Parathyroid adenoma (tissue), 2 donors: ENCODE measurements around the gene MYCBP2.

ENCODE experiments used
- H2AFZ ChIP-seq: fragments of 300-600 bp; sonication (generic); one replicate; pipeline ENCODE4 v1.7.0; 2017; ENCODE audit warnings: antibody characterized with exemption, mild to moderate bottlenecking
- H3K27ac ChIP-seq: fragments of 300-600 bp; sonication (generic); one replicate; pipeline ENCODE4 v1.7.0; 2017
- H3K27me3 ChIP-seq: fragments of 300-600 bp; sonication (generic); one replicate; pipeline ENCODE4 v1.7.0; 2017; ENCODE audit warnings: low read length; ENCODE audit not compliant: control insufficient read depth, insufficient read depth
- H3K36me3 ChIP-seq: fragments of 300-600 bp; sonication (generic); one replicate; pipeline ENCODE4 v1.7.0; 2017; ENCODE audit warnings: low read length; ENCODE audit not compliant: control insufficient read depth, insufficient read depth
- H3K4me1 ChIP-seq: fragments of 300-600 bp; sonication (generic); one replicate; pipeline ENCODE4 v1.7.0; 2017; ENCODE audit warnings: control low read depth
- H3K4me2 ChIP-seq: fragments of 300-600 bp; sonication (generic); one replicate; pipeline ENCODE4 v1.7.0; 2017; ENCODE audit warnings: low read length
- H3K4me3 ChIP-seq: fragments of 300-600 bp; sonication (generic); one replicate; pipeline ENCODE4 v1.7.0; 2017; ENCODE audit warnings: low read depth, low read length
- H3K79me2 ChIP-seq: fragments of 300-600 bp; sonication (generic); one replicate; pipeline ENCODE4 v1.7.0; 2017; ENCODE audit warnings: control low read depth
- H3K9ac ChIP-seq: fragments of 300-600 bp; sonication (generic); one replicate; pipeline ENCODE4 v1.7.0; 2017; ENCODE audit warnings: mild to moderate bottlenecking
- H3K9me3 ChIP-seq: fragments of 300-600 bp; sonication (generic); one replicate; pipeline ENCODE4 v1.7.0; 2017; ENCODE audit warnings: low read length; ENCODE audit not compliant: control insufficient read depth
- TF ChIP-seq, protein P1 (sequence below): fragments of 300-600 bp; sonication (generic); IDR thresholded peaks from one replicate; pipeline ENCODE4 v1.7.0; 2017; ENCODE audit warnings: antibody characterized with exemption, mild to moderate bottlenecking
- donor health status: primary hyperparathyroidism.

Gene MYCBP2

DNA sequence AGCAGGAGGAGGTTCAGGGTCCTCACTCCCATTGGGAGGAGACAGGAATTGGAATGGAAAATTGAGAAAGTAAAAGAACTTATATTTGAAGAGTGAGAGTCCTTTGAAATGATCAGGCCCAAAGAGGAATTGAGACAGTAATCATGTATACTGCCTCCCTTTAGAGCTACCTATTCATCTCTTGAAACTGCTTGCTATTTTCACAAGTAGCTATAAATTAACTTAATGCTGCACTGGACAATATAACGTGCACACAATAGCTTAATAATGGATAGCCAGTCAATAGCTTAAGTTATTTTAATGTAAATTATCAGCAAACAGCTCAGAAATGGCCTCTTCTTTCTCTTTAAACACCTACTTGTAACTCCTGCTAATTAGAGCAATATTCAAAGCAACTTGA lies 46.6 kb upstream of the MYCBP2 start:
- no peak overlapping the region for H2AFZ ChIP-seq
- no peaks in the 10 kb centered on the region for H3K36me3 ChIP-seq
- no peaks in the 10 kb centered on the region for H3K79me2 ChIP-seq
- TF ChIP-seq, protein P1, sequence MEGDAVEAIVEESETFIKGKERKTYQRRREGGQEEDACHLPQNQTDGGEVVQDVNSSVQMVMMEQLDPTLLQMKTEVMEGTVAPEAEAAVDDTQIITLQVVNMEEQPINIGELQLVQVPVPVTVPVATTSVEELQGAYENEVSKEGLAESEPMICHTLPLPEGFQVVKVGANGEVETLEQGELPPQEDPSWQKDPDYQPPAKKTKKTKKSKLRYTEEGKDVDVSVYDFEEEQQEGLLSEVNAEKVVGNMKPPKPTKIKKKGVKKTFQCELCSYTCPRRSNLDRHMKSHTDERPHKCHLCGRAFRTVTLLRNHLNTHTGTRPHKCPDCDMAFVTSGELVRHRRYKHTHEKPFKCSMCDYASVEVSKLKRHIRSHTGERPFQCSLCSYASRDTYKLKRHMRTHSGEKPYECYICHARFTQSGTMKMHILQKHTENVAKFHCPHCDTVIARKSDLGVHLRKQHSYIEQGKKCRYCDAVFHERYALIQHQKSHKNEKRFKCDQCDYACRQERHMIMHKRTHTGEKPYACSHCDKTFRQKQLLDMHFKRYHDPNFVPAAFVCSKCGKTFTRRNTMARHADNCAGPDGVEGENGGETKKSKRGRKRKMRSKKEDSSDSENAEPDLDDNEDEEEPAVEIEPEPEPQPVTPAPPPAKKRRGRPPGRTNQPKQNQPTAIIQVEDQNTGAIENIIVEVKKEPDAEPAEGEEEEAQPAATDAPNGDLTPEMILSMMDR: no peak
- no peak overlapping the region for H3K9ac ChIP-seq
- no peak overlapping the region for H3K27ac ChIP-seq
- no peaks in the 10 kb centered on the region for H3K4me1 ChIP-seq
- no peaks in the 10 kb centered on the region for H3K9me3 ChIP-seq
- no peak overlapping the region for H3K4me3 ChIP-seq
- H3K27me3 ChIP-seq: no peaks in the 10 kb centered on the region
- H3K4me2 ChIP-seq: no peak overlapping the region

DNA sequence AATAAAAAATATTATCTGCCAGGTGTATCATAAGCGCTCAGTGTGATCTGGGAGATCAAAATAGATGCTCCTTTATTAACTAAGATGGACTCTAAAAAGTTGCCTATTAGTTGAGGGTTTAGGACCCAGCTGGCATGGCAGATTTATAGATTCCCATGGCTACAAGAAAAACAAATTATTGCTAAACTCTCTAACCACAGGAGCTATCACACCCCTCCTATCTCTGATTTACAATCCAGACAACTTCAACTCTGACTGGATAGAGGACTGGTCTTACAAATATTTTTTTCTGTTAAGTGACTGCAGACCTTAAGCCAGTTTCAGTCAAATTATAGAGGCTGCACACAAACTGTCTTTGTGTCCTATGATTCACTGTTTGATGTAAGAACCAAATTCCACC lies 45.4 kb upstream of the MYCBP2 start:
- H3K9ac ChIP-seq: no peak overlapping the region
- TF ChIP-seq, protein P1: no peak
- no peak overlapping the region for H2AFZ ChIP-seq
- no peaks in the 10 kb centered on the region for H3K79me2 ChIP-seq
- no peak overlapping the region for H3K4me3 ChIP-seq
- H3K4me1 ChIP-seq: no peaks in the 10 kb centered on the region
- no peaks in the 10 kb centered on the region for H3K36me3 ChIP-seq
- H3K27me3 ChIP-seq: no peaks in the 10 kb centered on the region
- no peak overlapping the region for H3K27ac ChIP-seq
- H3K4me2 ChIP-seq: no peak overlapping the region
- H3K9me3 ChIP-seq: no peaks in the 10 kb centered on the region

DNA sequence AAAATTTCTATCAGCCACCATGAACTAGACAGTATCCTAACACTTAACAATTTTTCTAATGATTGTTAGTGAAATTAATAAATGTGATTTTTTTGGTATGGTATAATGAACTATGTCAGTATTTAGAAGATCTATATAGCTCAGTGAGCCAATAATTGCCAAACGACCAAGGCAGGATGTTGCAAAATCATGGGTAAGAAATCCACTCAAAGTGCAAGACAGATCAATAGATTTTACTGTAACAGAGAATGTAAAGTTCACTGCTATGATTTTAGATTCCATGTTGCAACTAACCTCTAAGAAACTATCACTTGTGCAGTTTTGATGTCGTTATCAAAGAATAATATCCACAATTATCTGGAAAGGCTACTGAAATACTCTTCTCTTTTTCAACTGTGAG lies 44.0 kb upstream of the MYCBP2 start:
- H3K4me2 ChIP-seq: no peak overlapping the region
- H3K36me3 ChIP-seq: no peaks in the 10 kb centered on the region
- H3K27ac ChIP-seq: no peak overlapping the region
- TF ChIP-seq, protein P1: no peak
- no peaks in the 10 kb centered on the region for H3K4me1 ChIP-seq
- no peak overlapping the region for H3K4me3 ChIP-seq
- H3K9ac ChIP-seq: no peak overlapping the region
- H3K27me3 ChIP-seq: no peaks in the 10 kb centered on the region
- H3K9me3 ChIP-seq: no peaks in the 10 kb centered on the region
- H3K79me2 ChIP-seq: no peaks in the 10 kb centered on the region
- no peak overlapping the region for H2AFZ ChIP-seq

DNA sequence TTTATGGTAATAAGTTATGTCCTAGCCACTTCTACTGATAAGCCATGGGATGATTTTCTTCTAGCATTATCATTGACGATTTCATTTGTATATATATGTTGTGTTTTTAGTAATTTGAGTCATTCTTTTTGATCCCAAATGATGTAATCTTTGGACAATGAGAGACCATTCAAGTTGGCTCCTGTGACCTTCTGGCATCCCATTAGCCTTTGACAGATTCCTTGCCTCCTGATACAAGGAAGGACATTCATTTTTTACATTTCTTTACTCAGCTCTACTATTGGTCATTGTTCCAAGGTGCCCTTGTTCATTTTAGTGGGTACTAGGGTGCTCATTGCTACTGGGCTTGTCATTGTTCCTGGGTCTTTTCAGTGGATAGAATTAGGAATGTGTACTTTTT lies 35.3 kb upstream of the MYCBP2 start:
- Histone ChIP-seq H2AFZ (no peak overlapping the region), H3K4me3 (no peak overlapping the region), H3K9ac (no peak overlapping the region), H3K79me2 (no peaks in the 10 kb centered on the region), H3K27ac (no peak overlapping the region), H3K9me3 (no peaks in the 10 kb centered on the region), H3K36me3 (no peaks in the 10 kb centered on the region), H3K4me1 (no peaks in the 10 kb centered on the region), H3K27me3 (no peaks in the 10 kb centered on the region), H3K4me2 (no peak overlapping the region)
- TF ChIP-seq, protein P1: no peak

DNA sequence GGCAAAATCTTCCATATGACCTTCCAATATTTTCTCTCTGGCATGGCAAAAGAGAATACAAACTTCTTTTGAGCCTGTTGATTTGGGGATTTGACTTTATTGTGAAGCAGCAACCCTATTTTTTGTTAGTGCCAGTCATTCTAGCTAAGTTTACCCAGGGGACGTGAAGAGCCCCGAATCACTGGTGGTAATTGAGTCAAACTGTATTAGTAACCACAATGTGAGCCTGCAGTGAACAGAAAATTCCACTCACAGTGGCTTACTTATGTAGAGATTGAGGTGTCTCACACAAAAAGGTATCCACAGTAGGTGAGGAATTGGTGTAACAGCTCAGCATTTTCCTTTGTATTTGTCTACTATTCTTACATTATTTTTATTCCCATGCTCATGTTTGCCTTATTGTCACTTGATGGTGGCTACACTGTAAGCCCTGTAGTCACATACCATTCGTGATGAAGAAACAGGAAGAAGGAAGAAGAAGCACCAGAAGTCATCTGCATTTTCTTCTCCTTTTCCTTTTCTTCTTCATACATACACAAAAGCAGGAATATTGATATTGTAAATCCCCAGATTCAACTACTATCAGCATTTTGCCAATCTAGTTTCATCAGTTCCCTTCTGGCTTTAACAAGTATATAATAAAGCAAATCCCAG lies 33.3 kb upstream of the MYCBP2 start:
- H3K79me2 ChIP-seq: no peaks in the 10 kb centered on the region
- no peaks in the 10 kb centered on the region for H3K9me3 ChIP-seq
- no peak overlapping the region for H3K27ac ChIP-seq
- TF ChIP-seq, protein P1: no peak
- no peak overlapping the region for H3K9ac ChIP-seq
- H3K4me3 ChIP-seq: no peak overlapping the region
- H3K4me2 ChIP-seq: no peak overlapping the region
- no peaks in the 10 kb centered on the region for H3K27me3 ChIP-seq
- no peaks in the 10 kb centered on the region for H3K36me3 ChIP-seq
- no peaks in the 10 kb centered on the region for H3K4me1 ChIP-seq
- no peak overlapping the region for H2AFZ ChIP-seq
